ENCODE results near the gene RNPEPL1. TPM values are rescaled to one million over a fixed set of nuclear protein-coding genes. Genes with fewer than 3 reads are reported as not detected.

RNPEPL1 gene
- total RNA-seq, 1 experiment from 2014 or later: 25.8 TPM

GRCh38 chr2:240629619-240629967, 61.3 kb downstream of the RNPEPL1 start:
- no peak for DNase-seq
- POLR2A ChIA-PET (ENCODE audit: unreplicated experiment): interaction anchor here (0.5 kb wide), 1 partner anchor 1974 kb away, joined by 3 read pairs; no protein-coding TSS in a partner anchor
- no peak for ATAC-seq
- H3K9me2 ChIP-seq (replicated peaks; ENCODE audit: low read length): no peaks in the 10 kb centered on the region
- H3K27me3 ChIP-seq (ENCODE audit: low read length): no peaks in the 10 kb centered on the region
- CTCF ChIA-PET: no interaction called here
- H3K4me3 ChIP-seq (ENCODE audit: low read length): no peak overlapping the region
- H4K20me1 ChIP-seq (ENCODE audit: low read length): no peaks in the 10 kb centered on the region
- H3K27ac ChIP-seq (ENCODE audit: low read length): no peak overlapping the region
- H3F3A ChIP-seq (ENCODE audit: low read length, unreplicated experiment): no peaks in the 10 kb centered on the region
- no peaks in the 10 kb centered on the region for H3K9me3 ChIP-seq (ENCODE audit: low read length)
- BruUV-seq (replicated peaks): no TSS peak
- no peak for TF ChIP-seq EZH2phosphoT487 (IDR thresholded peaks at IDR 0.05; ENCODE audit: borderline replicate concordance, low read length)
- TF ChIP-seq EZH2 (IDR thresholded peaks at IDR 0.05; ENCODE audit: low read length, unreplicated experiment): no peak
- H3K4me2 ChIP-seq (ENCODE audit: low read length): no peak overlapping the region
- intact Hi-C loops (cut with micrococcal nuclease): no loop called here
- H3K9ac ChIP-seq (ENCODE audit: low read length): no peak overlapping the region
- H3K36me3 ChIP-seq (ENCODE audit: low read depth, low read length): no peaks in the 10 kb centered on the region
- no peaks in the 10 kb centered on the region for H3K79me2 ChIP-seq (ENCODE audit: low read length)
- no peaks in the 10 kb centered on the region for H3K4me1 ChIP-seq (ENCODE audit: insufficient read depth, low read length)
- H2AFZ ChIP-seq (ENCODE audit: low read length): no peak overlapping the region

GRCh38 chr2:240629968-240630770, 61.9 kb downstream of the RNPEPL1 start:
- H3K9me2 ChIP-seq (replicated peaks; ENCODE audit: low read length): no peaks in the 10 kb centered on the region
- no peak for TF ChIP-seq EZH2 (IDR thresholded peaks at IDR 0.05; ENCODE audit: low read length, unreplicated experiment)
- no peaks in the 10 kb centered on the region for H3K4me1 ChIP-seq (ENCODE audit: insufficient read depth, low read length)
- no peak overlapping the region for H3K27ac ChIP-seq (ENCODE audit: low read length)
- BruUV-seq (replicated peaks): no TSS peak
- no peak overlapping the region for H2AFZ ChIP-seq (ENCODE audit: low read length)
- H3K27me3 ChIP-seq (ENCODE audit: low read length): no peaks in the 10 kb centered on the region
- H3K4me2 ChIP-seq (ENCODE audit: low read length): no peak overlapping the region
- H3K36me3 ChIP-seq (ENCODE audit: low read depth, low read length): no peaks in the 10 kb centered on the region
- intact Hi-C loops (cut with micrococcal nuclease): no loop called here
- H3K9me3 ChIP-seq (ENCODE audit: low read length): no peaks in the 10 kb centered on the region
- ChIA-PET POLR2A (ENCODE audit: unreplicated experiment) (interaction anchor here (0.5 kb wide), 1 partner anchor 1974 kb away, joined by 3 read pairs; no protein-coding TSS in a partner anchor), CTCF (no interaction called here)
- H4K20me1 ChIP-seq (ENCODE audit: low read length): no peaks in the 10 kb centered on the region
- no peaks in the 10 kb centered on the region for H3F3A ChIP-seq (ENCODE audit: low read length, unreplicated experiment)
- H3K9ac ChIP-seq (ENCODE audit: low read length): no peak overlapping the region
- no peak for ATAC-seq
- H3K4me3 ChIP-seq (ENCODE audit: low read length): no peak overlapping the region
- DNase-seq: no peak
- no peaks in the 10 kb centered on the region for H3K79me2 ChIP-seq (ENCODE audit: low read length)

Other genes with a start within 250 kb of the RNPEPL1 start
- 37.1 and 56.7 TPM in 2 replicates for gene GPC1, start 132.8 kb upstream of the RNPEPL1 start, total RNA-seq (2014; rRNA removed)
- 10.2 and 19.5 TPM in 2 replicates for gene ANKMY1, start 10.5 kb upstream of the RNPEPL1 start, total RNA-seq (2014; rRNA removed)
- gene DUSP28, start 8.1 kb upstream of the RNPEPL1 start, total RNA-seq (2014; rRNA removed): 8.3 and 11.9 TPM in 2 replicates
- gene CAPN10, start 18.2 kb downstream of the RNPEPL1 start, total RNA-seq (2014; rRNA removed): 32.2 and 40.1 TPM in 2 replicates
- gene GPR35, start 57.0 kb downstream of the RNPEPL1 start, total RNA-seq (2014; rRNA removed): 2.4 and 5.2 TPM in 2 replicates
- not detected in 2 replicates for gene AQP12B, start 114.4 kb downstream of the RNPEPL1 start, total RNA-seq (2014; rRNA removed)
- not detected in 2 replicates for gene AQP12A, start 123.4 kb downstream of the RNPEPL1 start, total RNA-seq (2014; rRNA removed)

All from PC-3 (cell line).